C4-2B (cell line): ENCODE results near the gene DIS3L2.

Experiments used
- ZFX ChIP-seq: fragments of 450-650 bp; IDR thresholded peaks from 2 replicates; pipeline ENCODE4 v1.6.1; 2017
- TF ChIP-seq, protein P1 (sequence below): fragments of 450-650 bp; conservative IDR thresholded peaks from 2 replicates; pipeline ENCODE4 v1.5.1; 2017; ENCODE audit warnings: mild to moderate bottlenecking

DNA sequence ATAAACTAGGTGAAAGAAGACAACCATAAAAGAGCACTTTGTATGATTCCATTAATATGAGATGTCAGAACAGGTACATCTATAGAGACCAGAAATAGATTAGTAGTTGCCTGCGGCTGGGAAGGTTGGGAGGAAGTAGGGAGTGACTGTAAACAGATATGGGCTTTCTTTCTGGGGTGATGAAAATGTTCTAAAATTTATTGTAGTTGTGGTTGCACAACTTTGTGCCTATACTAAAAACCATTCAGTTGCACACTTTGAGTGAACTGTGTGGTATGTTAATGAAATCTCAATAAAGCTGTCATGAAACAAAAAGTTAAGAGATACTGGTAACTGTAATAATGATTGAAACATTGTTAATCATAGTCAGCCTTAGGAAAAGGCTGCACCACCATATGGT lies 264.4 kb downstream of the DIS3L2 start:
- TF ChIP-seq, protein P1, sequence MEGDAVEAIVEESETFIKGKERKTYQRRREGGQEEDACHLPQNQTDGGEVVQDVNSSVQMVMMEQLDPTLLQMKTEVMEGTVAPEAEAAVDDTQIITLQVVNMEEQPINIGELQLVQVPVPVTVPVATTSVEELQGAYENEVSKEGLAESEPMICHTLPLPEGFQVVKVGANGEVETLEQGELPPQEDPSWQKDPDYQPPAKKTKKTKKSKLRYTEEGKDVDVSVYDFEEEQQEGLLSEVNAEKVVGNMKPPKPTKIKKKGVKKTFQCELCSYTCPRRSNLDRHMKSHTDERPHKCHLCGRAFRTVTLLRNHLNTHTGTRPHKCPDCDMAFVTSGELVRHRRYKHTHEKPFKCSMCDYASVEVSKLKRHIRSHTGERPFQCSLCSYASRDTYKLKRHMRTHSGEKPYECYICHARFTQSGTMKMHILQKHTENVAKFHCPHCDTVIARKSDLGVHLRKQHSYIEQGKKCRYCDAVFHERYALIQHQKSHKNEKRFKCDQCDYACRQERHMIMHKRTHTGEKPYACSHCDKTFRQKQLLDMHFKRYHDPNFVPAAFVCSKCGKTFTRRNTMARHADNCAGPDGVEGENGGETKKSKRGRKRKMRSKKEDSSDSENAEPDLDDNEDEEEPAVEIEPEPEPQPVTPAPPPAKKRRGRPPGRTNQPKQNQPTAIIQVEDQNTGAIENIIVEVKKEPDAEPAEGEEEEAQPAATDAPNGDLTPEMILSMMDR = no peak
- no peak for TF ChIP-seq ZFX
